SW480 (cell line): ENCODE measurements around the gene EID3.
A peak's percentile ranks its signal among the peaks of the same experiment; 100 is the strongest.
"Not testable (repeated sequence)": the region's sequence is repeated elsewhere in the genome, so short reads cannot be mapped to it uniquely, and the experiment has no call there.

Source experiments
- DNase-seq: peaks from one replicate; pipeline ENCODE4 v3.0.0-alpha.2; 2016; ENCODE audit warnings: low spot score

The EID3 gene

GRCh38 chr12:104303538-104304151, at the start of gene EID3:
EID3 (plus strand) TSS chr12:104303739; CDS start chr12:104303935, 196 bp downstream.
- no peak for DNase-seq

DNA sequence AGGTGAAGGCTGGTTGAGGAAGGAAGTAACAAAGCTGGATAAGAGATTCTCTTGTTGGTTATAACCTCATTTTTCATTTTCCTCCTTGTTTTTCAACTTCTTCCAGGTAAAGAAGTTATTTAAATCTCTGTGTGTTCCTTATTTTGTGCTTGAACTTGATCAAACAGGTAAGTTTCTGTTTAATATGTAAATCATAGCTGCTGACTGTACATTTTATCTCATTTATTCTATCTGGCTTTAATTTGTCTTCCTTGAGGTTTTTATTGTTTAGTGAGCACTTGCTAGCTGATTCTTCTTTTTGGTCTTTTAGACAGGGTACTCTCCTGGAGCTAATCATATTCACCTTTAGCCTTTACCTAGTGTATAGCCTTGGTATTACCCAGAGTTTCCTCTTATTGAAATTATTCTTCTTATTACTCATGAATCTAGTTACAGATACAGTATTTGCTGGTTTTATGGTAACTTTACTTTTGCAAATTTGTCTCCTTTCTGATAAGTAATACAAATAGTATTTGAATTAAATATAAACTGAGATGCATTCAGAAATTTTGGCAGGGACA, 45.5 kb upstream of the EID3 start:
- DNase-seq = no peak

- DNase-seq = no peak
Observed at GRCh38 chr12:104258476-104259067, 45.0 kb upstream of the EID3 start.

GRCh38 chr12:104263026-104263425, 40.5 kb upstream of the EID3 start:
- no peak for DNase-seq

- no peak for DNase-seq
Observed at GRCh38 chr12:104263580-104264358, 39.8 kb upstream of the EID3 start.

DNA sequence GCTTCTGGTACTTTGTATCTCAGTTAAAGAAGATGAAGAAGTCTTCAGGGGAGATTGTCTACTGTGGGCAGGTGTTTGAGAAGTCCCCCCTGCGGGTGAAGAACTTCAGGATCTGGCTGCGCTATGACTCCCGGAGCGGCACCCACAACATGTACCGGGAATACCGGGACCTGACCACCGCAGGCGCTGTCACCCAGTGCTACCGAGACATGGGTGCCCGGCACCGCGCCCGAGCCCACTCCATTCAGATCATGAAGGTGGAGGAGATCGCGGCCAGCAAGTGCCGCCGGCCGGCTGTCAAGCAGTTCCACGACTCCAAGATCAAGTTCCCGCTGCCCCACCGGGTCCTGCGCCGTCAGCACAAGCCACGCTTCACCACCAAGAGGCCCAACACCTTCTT, 38.1 kb upstream of the EID3 start:
- not testable (repeated sequence) for DNase-seq

- DNase-seq = no peak
Observed at GRCh38 chr12:104272938-104273337, 30.6 kb upstream of the EID3 start.

- no peak for DNase-seq
Observed at GRCh38 chr12:104273503-104273902, 30.0 kb upstream of the EID3 start.

DNA sequence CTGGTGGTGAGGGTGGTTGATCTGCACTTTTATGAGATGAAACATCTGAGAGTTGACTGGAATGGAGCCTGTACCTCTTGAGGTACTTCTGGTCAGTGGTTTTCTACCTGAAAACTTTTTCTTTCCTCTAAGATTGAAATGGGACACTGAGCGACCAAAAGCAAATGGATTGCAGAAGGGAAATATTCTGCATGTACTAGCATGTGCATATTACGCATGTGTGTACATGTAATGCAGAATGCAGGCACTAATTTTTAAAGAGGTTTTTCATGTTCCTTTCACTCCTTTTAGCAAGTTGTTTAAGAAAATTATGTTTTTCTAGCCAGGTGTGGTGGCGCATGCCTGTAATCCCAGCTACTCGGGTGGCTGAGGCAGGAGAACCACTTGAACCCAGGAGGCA, 28.7 kb upstream of the EID3 start:
- no peak for DNase-seq

DNA sequence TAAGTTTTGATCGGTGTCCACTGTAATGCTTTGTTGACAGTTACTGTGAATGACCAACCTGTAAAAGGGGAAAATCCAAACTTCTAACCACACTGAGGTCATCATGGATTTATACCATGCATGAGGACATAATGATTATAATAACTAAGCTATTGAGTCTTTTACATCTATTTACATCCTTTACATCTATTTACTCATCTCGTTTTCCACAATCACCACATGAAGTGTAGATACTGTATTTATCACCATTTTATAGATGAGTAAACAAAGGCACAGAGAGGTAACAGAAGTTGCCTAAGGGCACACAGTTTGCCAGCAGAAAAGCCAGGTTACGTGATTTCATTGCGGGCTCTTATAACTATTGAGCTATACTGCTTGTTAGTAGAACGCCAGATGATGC, 27.9 kb upstream of the EID3 start:
- DNase-seq = no peak

- peak; percentile 36 for DNase-seq
Observed at GRCh38 chr12:104276273-104277131, 27.0 kb upstream of the EID3 start.

GRCh38 chr12:104279164-104279563, 24.4 kb upstream of the EID3 start:
- no peak for DNase-seq

GRCh38 chr12:104280111-104280510, 23.4 kb upstream of the EID3 start:
- DNase-seq = no peak

GRCh38 chr12:104280717-104281458, 22.7 kb upstream of the EID3 start:
- peak; percentile 79 for DNase-seq

DNA sequence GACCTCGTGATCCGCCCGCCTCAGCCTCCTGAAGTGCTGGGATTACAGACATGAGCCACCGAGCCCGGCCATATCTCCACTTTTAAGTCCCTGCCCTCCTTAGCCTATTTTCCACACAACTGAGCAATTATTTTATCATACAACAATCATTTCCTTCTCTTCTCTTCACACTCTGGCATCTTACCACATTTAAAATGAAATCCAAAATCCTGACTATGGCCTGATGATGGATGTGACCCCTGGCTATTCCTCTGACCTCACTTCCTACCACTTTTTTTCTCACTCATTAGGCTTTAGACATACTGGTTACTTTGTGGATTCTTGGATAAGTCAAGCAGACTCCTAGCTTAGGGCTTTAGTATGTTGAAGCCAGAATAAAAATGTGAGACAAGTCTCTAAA, 21.9 kb upstream of the EID3 start:
- DNase-seq = no peak

DNA sequence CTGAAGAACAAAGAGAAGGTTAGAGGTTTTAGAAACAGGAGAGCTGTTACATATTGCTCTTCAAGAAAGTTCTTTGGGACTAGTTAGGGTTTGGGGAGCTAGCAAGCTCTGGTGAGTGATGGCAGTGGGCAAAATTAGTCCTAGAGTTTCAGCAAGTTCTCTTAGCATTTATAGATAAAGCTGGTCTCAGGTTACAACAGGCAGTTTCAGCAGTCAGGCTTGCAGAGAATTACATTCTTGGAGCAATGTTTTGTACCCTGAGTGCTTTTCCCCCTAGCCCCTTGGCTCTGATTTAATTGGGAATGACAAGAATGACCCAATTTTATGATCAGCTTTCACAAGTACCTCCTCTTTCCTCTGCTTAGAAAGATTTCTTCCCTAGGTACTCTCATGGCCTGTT, 21.4 kb upstream of the EID3 start:
- no peak for DNase-seq

DNA sequence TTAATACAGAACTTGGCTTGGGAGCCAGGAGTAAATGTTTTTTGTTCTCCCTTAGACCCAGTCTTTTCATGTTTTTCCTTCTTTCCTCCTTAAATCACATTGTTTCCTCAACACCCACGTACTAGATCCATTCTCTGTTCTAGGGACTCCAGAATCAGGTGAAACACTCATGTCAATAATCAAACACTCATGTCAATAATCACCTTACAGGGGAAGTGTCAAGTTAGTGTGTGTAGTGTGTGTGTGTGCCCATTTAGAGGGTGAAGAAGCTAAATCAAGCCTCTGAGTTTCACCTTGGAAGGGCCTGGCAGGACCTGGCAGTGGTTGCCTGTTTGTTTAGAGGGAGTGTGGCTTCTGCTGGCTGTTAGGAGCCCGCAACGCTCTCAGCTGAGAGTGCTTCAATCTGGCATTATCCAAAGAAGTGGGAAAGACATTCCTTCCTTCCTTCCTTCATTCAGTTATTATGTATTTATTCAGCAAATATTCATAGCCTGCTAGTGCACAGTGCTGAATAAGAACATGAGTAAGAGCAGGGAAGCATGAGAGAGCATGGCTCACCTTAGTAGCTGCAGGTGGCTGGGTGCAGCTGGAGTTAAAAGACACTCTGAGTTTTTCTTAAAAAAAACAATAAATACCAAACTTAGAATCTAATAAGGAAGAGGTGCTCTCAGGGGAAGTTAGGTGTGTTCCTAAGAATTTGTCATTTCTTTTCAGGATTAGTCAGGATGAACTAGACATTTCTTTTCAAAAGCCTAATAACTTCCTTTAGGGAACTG, 17.6 kb upstream of the EID3 start:
- peak; percentile 54 for DNase-seq

DNA sequence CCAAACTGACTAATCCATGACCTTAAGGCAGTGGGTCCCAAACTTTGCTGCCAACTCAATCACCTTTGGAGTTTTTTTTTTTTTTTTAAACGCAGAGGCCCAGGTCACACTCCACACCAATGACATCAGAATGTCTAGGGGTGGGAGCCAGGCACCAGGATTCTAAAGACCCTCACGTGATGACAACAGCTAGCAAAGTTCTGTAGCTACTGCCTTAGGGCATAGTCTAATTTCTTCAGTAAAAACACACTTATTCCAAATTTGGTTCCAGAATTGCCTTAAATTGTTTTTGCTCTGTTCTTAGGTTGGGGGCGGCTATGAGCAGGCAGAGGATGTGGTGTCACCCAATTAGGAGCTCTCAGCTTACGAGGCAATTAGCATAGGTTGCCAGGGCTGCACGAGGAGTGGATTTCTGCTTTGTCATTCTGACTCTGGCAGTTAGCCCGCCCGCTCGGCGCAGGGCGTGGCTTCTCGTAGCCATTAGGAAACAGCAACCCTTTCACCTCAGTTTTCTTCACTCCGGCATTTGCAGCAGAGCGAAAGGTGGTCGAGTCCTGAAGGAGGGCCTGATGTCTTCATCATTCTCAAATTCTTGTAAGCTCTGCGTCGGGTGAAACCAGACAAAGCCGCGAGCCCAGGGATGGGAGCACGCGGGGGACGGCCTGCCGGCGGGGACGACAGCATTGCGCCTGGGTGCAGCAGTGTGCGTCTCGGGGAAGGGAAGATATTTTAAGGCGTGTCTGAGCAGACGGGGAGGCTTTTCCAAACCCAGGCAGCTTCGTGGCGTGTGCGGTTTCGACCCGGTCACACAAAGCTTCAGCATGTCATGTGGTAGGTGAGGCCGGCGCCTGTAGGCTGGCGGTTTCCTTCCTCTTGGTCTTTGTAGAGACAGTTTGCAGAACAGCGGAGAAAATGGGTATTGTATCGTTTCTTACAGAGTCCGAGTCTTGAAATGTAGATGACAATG, 16.7 kb upstream of the EID3 start:
- DNase-seq = peak; percentile 96

DNA sequence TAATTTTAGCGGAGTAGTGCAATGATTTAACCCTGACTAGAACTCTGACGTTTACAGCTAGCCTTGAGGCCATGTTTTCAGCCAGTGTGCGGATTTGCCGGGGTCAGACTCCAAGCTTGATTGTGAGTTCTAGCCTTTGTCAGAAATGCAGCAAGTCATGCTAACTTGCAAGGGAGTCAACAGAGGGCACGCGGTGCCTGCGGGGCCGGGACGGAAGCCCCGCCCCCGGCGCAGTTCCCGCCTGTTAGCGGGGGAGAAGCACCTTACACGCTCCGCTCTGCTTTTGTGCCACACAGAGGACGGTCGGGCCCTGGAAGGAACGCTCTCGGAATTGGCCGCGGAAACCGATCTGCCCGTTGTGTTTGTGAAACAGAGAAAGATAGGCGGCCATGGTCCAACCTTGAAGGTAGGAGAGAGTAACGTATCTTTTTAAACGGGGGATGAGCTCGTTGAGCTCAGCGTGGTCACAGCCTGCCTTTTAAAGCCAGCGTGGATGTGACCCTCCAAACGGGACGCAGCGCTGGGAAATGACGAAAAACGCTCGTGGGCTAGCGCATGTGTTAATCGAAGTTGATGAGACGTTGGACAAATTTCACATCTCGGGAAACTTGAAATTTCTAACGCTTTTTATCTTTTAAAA, 14.8 kb upstream of the EID3 start:
- peak; percentile 92 for DNase-seq
